ENCODE data around the gene DPAGT1. TPM values are rescaled to one million over a fixed set of nuclear protein-coding genes. Genes with fewer than 3 reads are reported as not detected.

The DPAGT1 gene
- total RNA-seq, 1 experiment from 2014 or later: 45.1 TPM

- ChIA-PET CTCF (interaction anchor here (0.7 to 1.4 kb wide), 8 partner anchors 10 to 288 kb away, joined by 3 to 9 read pairs (median 6); partner anchors contain the start of genes DPAGT1, HMBS and HYOU1), RAD21 (ENCODE audit: low non-redundant PET in 1 of 2, low total read pairs in 2 of 2, uncharacterized antibody in 2 of 2, unreplicated experiment in 2 of 2) (interaction anchor here (0.6 to 0.9 kb wide), 5 partner anchors 11 to 1374 kb away, joined by 3 read pairs; partner anchors contain the start of gene HMBS (in 1 of the 2)), POLR2A (interaction anchor here (0.8 to 1.6 kb wide), 7 partner anchors 9 to 35 kb away, joined by 3 to 9 read pairs (median 4); partner anchors contain the start of genes DPAGT1 and HMBS)
- Histone ChIP-seq H3K9ac (ENCODE audit: low read length) (peak within 1 kb of the TSS; percentile 81), H3K9me2 (ENCODE audit: insufficient read depth) (no peaks in the 10 kb centered on the region), H3K9me3 (ENCODE audit: control insufficient read depth in 1 of 2, insufficient read depth in 1 of 2, low read depth in 1 of 2, low read length in 2 of 2) (no peaks in the 10 kb centered on the region), H3K4me1 (ENCODE audit: control insufficient read depth in 1 of 2, insufficient read depth in 2 of 2, low read length in 2 of 2) (peaks cover 5 to 16% of the 10 kb centered on the region in 2 experiments), H3K4me3 (replicated peaks in 1 of 2; ENCODE audit: low read depth in 1 of 2, low read length in 2 of 2) (peak within 1 kb of the TSS; percentile 88 to 97), H3K27me3 (ENCODE audit: insufficient read depth, low read length) (no peaks in the 10 kb centered on the region), H3K27ac (ENCODE audit: low read depth, low read length) (peak within 1 kb of the TSS; percentile 65), H2AFZ (ENCODE audit: low read depth, low read length, poor library complexity, severe bottlenecking) (peak within 1 kb of the TSS; percentile 32), H3K36me3 (ENCODE audit: control insufficient read depth in 1 of 2, insufficient read depth in 2 of 2, low read length in 2 of 2) (peaks cover 8 to 10% of the 10 kb centered on the region in 2 experiments; a peak in 3 of 4 replicates), H3K79me2 (ENCODE audit: insufficient read depth, low read length) (peaks cover 14% of the 10 kb centered on the region), H3K4me2 (ENCODE audit: low read length) (peak within 1 kb of the TSS; percentile 84), H4K20me1 (ENCODE audit: insufficient read depth) (no peaks in the 10 kb centered on the region)
- ATAC-seq (peak; percentile 93), DNase-seq (ENCODE audit: low read depth, low spot score) (peak; percentile 86)
- intact Hi-C loops (cut with micrococcal nuclease): loop anchor here (1.0 kb wide), 1 partner anchor 17 kb away; the partner anchor contains the start of gene HMBS
- TSS peak; percentile 82 for BruUV-seq (replicated peaks)
- no peak for TF ChIP-seq SRF (IDR thresholded peaks at IDR 0.05; ENCODE audit: low read depth)
- TF ChIP-seq SIN3A (IDR thresholded peaks at IDR 0.05; ENCODE audit: low read depth): peak; percentile 97
- TF ChIP-seq SP1 (IDR thresholded peaks at IDR 0.05; ENCODE audit: low read depth): peak; percentile 58; the same call in 1 of the 2 replicates
- TF ChIP-seq, protein P1, sequence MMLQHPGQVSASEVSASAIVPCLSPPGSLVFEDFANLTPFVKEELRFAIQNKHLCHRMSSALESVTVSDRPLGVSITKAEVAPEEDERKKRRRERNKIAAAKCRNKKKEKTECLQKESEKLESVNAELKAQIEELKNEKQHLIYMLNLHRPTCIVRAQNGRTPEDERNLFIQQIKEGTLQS (IDR thresholded peaks at IDR 0.05): no peak
- TF ChIP-seq POLR2AphosphoS5 (IDR thresholded peaks at IDR 0.05; ENCODE audit: low read depth, low read length): peak; percentile 80
- peak; percentile 35 for TF ChIP-seq POLR2A (IDR thresholded peaks at IDR 0.05; ENCODE audit: borderline replicate concordance, extremely low read depth, insufficient read depth, insufficient read length)
- TF ChIP-seq ELF1 (IDR thresholded peaks at IDR 0.05; ENCODE audit: borderline replicate concordance, low read depth): peak; percentile 61; the same call in 1 of the 2 replicates
- peak; percentile 1; the same call in 1 of the 2 replicates for TF ChIP-seq JUND (IDR thresholded peaks at IDR 0.05)
- no peak for TF ChIP-seq CEBPB (IDR thresholded peaks at IDR 0.05; ENCODE audit: low read depth)
- no peak for TF ChIP-seq RAD21 (IDR thresholded peaks at IDR 0.05; ENCODE audit: low read depth)
- TF ChIP-seq FOSL1 (IDR thresholded peaks at IDR 0.05; ENCODE audit: low read depth): no peak
- no peak for TF ChIP-seq EZH2 (IDR thresholded peaks at IDR 0.05)
- TF ChIP-seq, protein P2, sequence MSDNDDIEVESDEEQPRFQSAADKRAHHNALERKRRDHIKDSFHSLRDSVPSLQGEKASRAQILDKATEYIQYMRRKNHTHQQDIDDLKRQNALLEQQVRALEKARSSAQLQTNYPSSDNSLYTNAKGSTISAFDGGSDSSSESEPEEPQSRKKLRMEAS (IDR thresholded peaks at IDR 0.05): peak; percentile 86
- TF ChIP-seq YY1 (IDR thresholded peaks at IDR 0.05; ENCODE audit: extremely low read depth, insufficient replicate concordance, low read depth, low read length): peak; percentile 98
- no peak for TF ChIP-seq ZFX (IDR thresholded peaks at IDR 0.05)
- TF ChIP-seq CBX3 (IDR thresholded peaks at IDR 0.05; ENCODE audit: low read depth): no peak
- no peak for TF ChIP-seq EZH2phosphoT487 (IDR thresholded peaks at IDR 0.05; ENCODE audit: borderline replicate concordance)
- TF ChIP-seq ZBTB33 (IDR thresholded peaks at IDR 0.05; ENCODE audit: extremely low read depth, insufficient replicate concordance, low read length): peak; percentile 52
- TF ChIP-seq REST (IDR thresholded peaks at IDR 0.05; ENCODE audit: low read depth): no peak
- peak; percentile 44; the same call in 1 of the 2 replicates for TF ChIP-seq EGR1 (IDR thresholded peaks at IDR 0.05; ENCODE audit: low read depth)
- TF ChIP-seq TCF7L2 (IDR thresholded peaks at IDR 0.05; ENCODE audit: borderline replicate concordance, extremely low read depth, insufficient read depth, insufficient read length): no peak
Measured at GRCh38 chr11:119067371-119068222, 34.1 kb downstream of the DPAGT1 start, which contains the start of gene VPS11. VPS11 (plus strand) TSS chr11:119067818; CDS start chr11:119067824, 6 bp downstream.
